SK-N-SH (cell line): Measurements from ENCODE around the gene CAPN9. TPM values are rescaled to one million over a fixed set of nuclear protein-coding genes. Genes with fewer than 3 reads are reported as not detected.
"Not testable (repeated sequence)": the region's sequence is repeated elsewhere in the genome, so short reads cannot be mapped to it uniquely, and the experiment has no call there.

Experiments
- CTCF ChIA-PET: fragments of 300-600, 350-600 bp; formaldehyde crosslinking; extraction: SDS; loops from one replicate; lab custom pipeline; 2021; lab: Yijun Ruan, JAX
- POLR2A ChIA-PET: fragments of 350-600 bp; sonication (Branson Sonifier 250); formaldehyde crosslinking; extraction: SDS; loops from one replicate; lab custom pipeline; 2020; ENCODE audit warnings: antibody characterized with exemption, inconsistent platforms; lab: Yijun Ruan, JAX
- DNase-seq: peaks from one replicate; pipeline ENCODE4 v3.0.0; 2012
- H2AFZ ChIP-seq: fragments of 200-600 bp; sonication (generic); 2 replicates; pipeline ENCODE4 v1.8.1; 2016; ENCODE audit warnings: antibody characterized with exemption, mild to moderate bottlenecking, low read depth
- H3F3A ChIP-seq: fragments of 200-600 bp; sonication (generic); replicated peaks from 2 replicates; pipeline ENCODE3; 2016; ENCODE audit warnings: antibody characterized with exemption, mild to moderate bottlenecking; ENCODE audit not compliant: insufficient read depth
- H3K27ac ChIP-seq, 2 experiments: fragments of 200-500 bp in 1 of 2; fragments of 200-600 bp in 1 of 2; sonication (Bioruptor generic) in 1 of 2; sonication (generic), shearing (Covaris generic) in 1 of 2; 2 replicates each; pipeline versions ENCODE4 v1.5.1 to v1.6.1; 2014 to 2016; ENCODE audit warnings: low read depth in 2 of 2, inconsistent platforms in 1 of 2, low read length in 1 of 2, mild to moderate bottlenecking in 1 of 2, mixed read lengths in 1 of 2
- H3K27me3 ChIP-seq: fragments of 200-600 bp; sonication (generic), shearing (Covaris generic); 2 replicates; pipeline ENCODE4 v1.6.1; 2016; ENCODE audit warnings: mixed run types; ENCODE audit not compliant: insufficient read depth
- H3K36me3 ChIP-seq, 2 experiments: fragments of 200-500 bp in 1 of 2; fragments of 200-600 bp in 1 of 2; sonication (Bioruptor generic) in 1 of 2; sonication (generic) in 1 of 2; replicated peaks in 1 of 2; 2 replicates each; pipeline versions ENCODE3 to v1.5.1; 2014 to 2016; ENCODE audit warnings: low read length in 1 of 2, mild to moderate bottlenecking in 1 of 2; ENCODE audit not compliant: insufficient read depth in 2 of 2, control insufficient read depth in 1 of 2
- H3K4me1 ChIP-seq, 2 experiments: fragments of 200-500 bp in 1 of 2; fragments of 200-600 bp in 1 of 2; sonication (Bioruptor generic) in 1 of 2; sonication (generic), shearing (Covaris generic) in 1 of 2; 2 replicates each; pipeline versions ENCODE4 v1.5.1 to v1.6.1; 2014 to 2016; ENCODE audit warnings: low read depth in 1 of 2, low read length in 1 of 2, mixed run types in 1 of 2; ENCODE audit not compliant: insufficient read depth in 2 of 2, control insufficient read depth in 1 of 2
- H3K4me2 ChIP-seq: fragments of 200-600 bp; sonication (generic), shearing (Covaris generic); 2 replicates; pipeline ENCODE4 v1.6.1; 2017; ENCODE audit warnings: mixed run types
- H3K4me3 ChIP-seq, 2 experiments: fragments of 200-500 bp in 1 of 2; fragments of 200-600 bp in 1 of 2; sonication (Bioruptor generic) in 1 of 2; sonication (generic), shearing (Covaris generic) in 1 of 2; 2 replicates each; pipeline versions ENCODE4 v1.5.1 to v1.8.1; 2014 to 2016; ENCODE audit warnings: low read depth in 2 of 2, inconsistent platforms in 1 of 2, low read length in 1 of 2, mild to moderate bottlenecking in 1 of 2, mixed read lengths in 1 of 2, moderate library complexity in 1 of 2
- H3K79me2 ChIP-seq: fragments of 200-600 bp; sonication (generic); 2 replicates; pipeline ENCODE4 v1.8.1; 2017; ENCODE audit warnings: mild to moderate bottlenecking; ENCODE audit not compliant: insufficient read depth
- H3K9ac ChIP-seq: fragments of 200-600 bp; sonication (generic); 2 replicates; pipeline ENCODE4 v1.6.1; 2017; ENCODE audit warnings: mixed run types
- H3K9me2 ChIP-seq: fragments of 200-600 bp; sonication (generic); 2 replicates; pipeline ENCODE4 v1.6.1; 2017; ENCODE audit warnings: mixed run types
- H3K9me3 ChIP-seq: fragments of 200-600 bp; sonication (generic); 2 replicates; pipeline ENCODE4 v1.6.1; 2017; ENCODE audit warnings: mixed run types, mild to moderate bottlenecking, moderate library complexity
- H4K20me1 ChIP-seq: fragments of 200-600 bp; sonication (generic); 2 replicates; pipeline ENCODE4 v1.6.1; 2017; ENCODE audit warnings: mild to moderate bottlenecking, mixed run types; ENCODE audit not compliant: insufficient read depth
- CHD2 ChIP-seq: fragments of 150-350 bp; IDR thresholded peaks from 2 replicates; pipeline ENCODE4 v1.6.1; 2018; ENCODE audit warnings: low read length; ENCODE audit not compliant: partially characterized antibody
- ELF1 ChIP-seq: IDR thresholded peaks from 2 replicates; pipeline ENCODE4 v1.4.0; 2012
- EZH2phosphoT487 ChIP-seq: fragments of 200-600 bp; sonication (generic); IDR thresholded peaks from 2 replicates; pipeline ENCODE4 v1.6.1; 2017; ENCODE audit warnings: low read depth, mixed run types, mild to moderate bottlenecking, antibody characterized with exemption, moderate library complexity, borderline replicate concordance
- FOSL2 ChIP-seq: IDR thresholded peaks from 2 replicates; pipeline ENCODE4 v1.4.0; 2012; ENCODE audit warnings: low read depth, mild to moderate bottlenecking, moderate library complexity, borderline replicate concordance
- GATA2 ChIP-seq: sonication (generic); formaldehyde crosslinking; IDR thresholded peaks from 2 replicates; pipeline ENCODE4 v1.5.0; 2020; ENCODE audit warnings: mild to moderate bottlenecking, missing genetic modification reagents
- JUND ChIP-seq: IDR thresholded peaks from 2 replicates; pipeline ENCODE4 v1.4.0; 2012
- MEF2A ChIP-seq: IDR thresholded peaks from 2 replicates; pipeline ENCODE4 v1.4.0; 2012; ENCODE audit warnings: low read depth, borderline replicate concordance
- MXI1 ChIP-seq: IDR thresholded peaks from 2 replicates; pipeline ENCODE4 v1.6.1; 2012; ENCODE audit warnings: mild to moderate bottlenecking, low read depth, low read length, improper control_type of control experiment
- RAD21 ChIP-seq: IDR thresholded peaks from 2 replicates; pipeline ENCODE4 v1.6.1; 2012; ENCODE audit warnings: mild to moderate bottlenecking, low read length
- SIN3A ChIP-seq: IDR thresholded peaks from 2 replicates; pipeline ENCODE4 v1.6.1; 2012; ENCODE audit warnings: low read depth, mild to moderate bottlenecking, low read length, moderate library complexity, borderline replicate concordance
- SMC3 ChIP-seq: IDR thresholded peaks from 2 replicates; pipeline ENCODE4 v1.6.1; 2012; ENCODE audit warnings: low read depth, low read length, improper control_type of control experiment
- TCF12 ChIP-seq: IDR thresholded peaks from 2 replicates; pipeline ENCODE4 v1.4.0; 2012
- USF2 ChIP-seq: fragments of 150-350 bp; IDR thresholded peaks from 2 replicates; pipeline ENCODE4 v1.6.1; 2017; ENCODE audit warnings: antibody characterized with exemption, low read length, low read depth, borderline replicate concordance
- WGBS: methylation state at CpG from one replicate; pipeline ENCODE4 v1.1.6; 2017; ENCODE audit warnings: low lambda C conversion rate; 5-methylcytosine and 5-hydroxymethylcytosine counted together
- polyA plus RNA-seq, 3 experiments: library from polyadenylated mRNA; depleted of rRNA; stranded (reverse); fragments of >200 nt; gene quantifications; 2 replicates each; pipeline ENCODE4 v1.2.3, GENCODE V29; 2012

Gene CAPN9
- polyA plus RNA-seq, 1 of the 3 experiments (the other 2 are of a cell fraction): not detected

- no peak for TF ChIP-seq GATA2 (CRISPR knock-in tag)
- TF ChIP-seq, all 33 proteins: peak for 0
These were observed 31.7 kb upstream of the CAPN9 start (continued) for GRCh38 chr1:230715510-230715909.

GRCh38 chr1:230716453-230716852, 30.7 kb upstream of the CAPN9 start:
- 20% methylated on average over 3 of the region's 3 CpGs for WGBS
- H3K4me3 ChIP-seq, CTCF ChIA-PET, H3K36me3 ChIP-seq, H3K27me3 ChIP-seq, H3K9me3 ChIP-seq, H3F3A ChIP-seq, H3K4me2 ChIP-seq, H3K9ac ChIP-seq, H3K79me2 ChIP-seq, DNase-seq, POLR2A ChIA-PET, H3K9me2 ChIP-seq, H4K20me1 ChIP-seq, H2AFZ ChIP-seq, H3K27ac ChIP-seq: not testable (repeated sequence)
- H3K4me1 ChIP-seq: peaks cover 0 to 10% of the 10 kb centered on the region in 2 experiments; a peak in 1 of 4 replicates

GRCh38 chr1:230717251-230717650, 29.9 kb upstream of the CAPN9 start:
- Histone ChIP-seq H3K79me2 (no peaks in the 10 kb centered on the region), H3K9me3 (no peaks in the 10 kb centered on the region), H3K9ac (no peak overlapping the region), H3K9me2 (no peaks in the 10 kb centered on the region)
- CTCF ChIA-PET: no interaction called here
- no peak for TF ChIP-seq USF2
- no peak for TF ChIP-seq CHD2
- TF ChIP-seq RAD21: no peak
- no peak for TF ChIP-seq MXI1
- no peak for TF ChIP-seq MEF2A
- TF ChIP-seq ELF1: no peak
- TF ChIP-seq JUND: no peak
- TF ChIP-seq SIN3A: no peak
- no peak for TF ChIP-seq SMC3
- no peak for TF ChIP-seq TCF12
- no peak for TF ChIP-seq EZH2phosphoT487
- no peak for TF ChIP-seq GATA2 (CRISPR knock-in tag)
- no peak for TF ChIP-seq FOSL2
- TF ChIP-seq, all 33 proteins: peak for 0
- Histone ChIP-seq H2AFZ (no peak overlapping the region), H3K4me2 (no peak overlapping the region), H3K27ac (no peak overlapping the region), H3K27me3 (no peaks in the 10 kb centered on the region), H3K4me1 (peaks cover 0 to 10% of the 10 kb centered on the region in 2 experiments; a peak in 1 of 4 replicates), H3F3A (no peaks in the 10 kb centered on the region), H3K4me3 (no peak overlapping the region), H4K20me1 (no peaks in the 10 kb centered on the region), H3K36me3 (no peaks in the 10 kb centered on the region)
- no peak for DNase-seq
- 42% methylated on average over 1 of the region's 1 CpG for WGBS
- POLR2A ChIA-PET: no interaction called here

- H3K27ac ChIP-seq, H3K79me2 ChIP-seq, H2AFZ ChIP-seq, H3K9me3 ChIP-seq, H3F3A ChIP-seq, CTCF ChIA-PET, DNase-seq, H3K9ac ChIP-seq, H3K36me3 ChIP-seq, H4K20me1 ChIP-seq, POLR2A ChIA-PET, H3K9me2 ChIP-seq, H3K4me1 ChIP-seq, H3K4me2 ChIP-seq, H3K27me3 ChIP-seq, H3K4me3 ChIP-seq: not testable (repeated sequence)
- 0% methylated on average over 1 of the region's 3 CpGs for WGBS
These were observed 25.2 kb upstream of the CAPN9 start for GRCh38 chr1:230721849-230722522.
